ENCODE measurements around the gene NME4. TPM values are rescaled to one million over a fixed set of nuclear protein-coding genes. Genes with fewer than 3 reads are reported as not detected.
"Not testable (repeated sequence)": the region's sequence is repeated elsewhere in the genome, so short reads cannot be mapped to it uniquely, and the experiment has no call there.

NME4 gene
- total RNA-seq, 1 experiment from 2014 or later: 507 TPM

- Histone ChIP-seq H3K4me3 (ENCODE audit: insufficient read depth, low read depth, low read length) (no peak overlapping the region), H3K27me3 (ENCODE audit: control insufficient read depth, insufficient read depth, low read length) (no peaks in the 10 kb centered on the region), H3K36me3 (replicated peaks; ENCODE audit: control insufficient read depth, insufficient read depth, low read length) (0 out of 2 replicates have a peak, but pooled peaks cover 2% of the 10 kb centered on the region)
- peak; percentile 43 for DNase-seq
Observed at GRCh38 chr16:411576-412265, 14.7 kb downstream of the NME4 start.

GRCh38 chr16:414395-415169 is 17.6 kb downstream of the NME4 start:
- Histone ChIP-seq H3K4me3 (ENCODE audit: insufficient read depth, low read depth, low read length) (no peak overlapping the region), H3K27me3 (ENCODE audit: control insufficient read depth, insufficient read depth, low read length) (no peaks in the 10 kb centered on the region), H3K36me3 (replicated peaks; ENCODE audit: control insufficient read depth, insufficient read depth, low read length) (0 out of 2 replicates have a peak, but pooled peaks cover 2% of the 10 kb centered on the region)
- DNase-seq: peak; percentile 49

- not testable (repeated sequence) for H3K4me3 ChIP-seq (ENCODE audit: insufficient read depth, low read depth, low read length); DNase-seq; H3K36me3 ChIP-seq (replicated peaks; ENCODE audit: control insufficient read depth, insufficient read depth, low read length); H3K27me3 ChIP-seq (ENCODE audit: control insufficient read depth, insufficient read depth, low read length)
Observed at GRCh38 chr16:415170-415498, 18.1 kb downstream of the NME4 start.

GRCh38 chr16:422179-422578 is 25.2 kb downstream of the NME4 start:
- not testable (repeated sequence) for H3K36me3 ChIP-seq (replicated peaks; ENCODE audit: control insufficient read depth, insufficient read depth, low read length); DNase-seq; H3K4me3 ChIP-seq (ENCODE audit: insufficient read depth, low read depth, low read length)
- H3K27me3 ChIP-seq (ENCODE audit: control insufficient read depth, insufficient read depth, low read length): peaks cover 28% of the 10 kb centered on the region

- Histone ChIP-seq H3K36me3 (replicated peaks; ENCODE audit: control insufficient read depth, insufficient read depth, low read length) (no peaks in the 10 kb centered on the region), H3K27me3 (ENCODE audit: control insufficient read depth, insufficient read depth, low read length) (peaks cover 28% of the 10 kb centered on the region), H3K4me3 (ENCODE audit: insufficient read depth, low read depth, low read length) (no peak overlapping the region)
- DNase-seq: peak; percentile 38
Observed at GRCh38 chr16:424033-424622, 27.1 kb downstream of the NME4 start.

- DNase-seq: no peak
- peak overlapping the region; percentile 68 for H3K4me3 ChIP-seq (ENCODE audit: insufficient read depth, low read depth, low read length)
- peaks cover 28% of the 10 kb centered on the region for H3K27me3 ChIP-seq (ENCODE audit: control insufficient read depth, insufficient read depth, low read length)
- H3K36me3 ChIP-seq (replicated peaks; ENCODE audit: control insufficient read depth, insufficient read depth, low read length): no peaks in the 10 kb centered on the region
Observed at GRCh38 chr16:424623-425081, 27.7 kb downstream of the NME4 start.

GRCh38 chr16:425082-425718 is 28.2 kb downstream of the NME4 start, which contains the start of gene RAB11FIP3:
TSS of gene RAB11FIP3 (plus strand) at chr16:425649. CDS start at chr16:426007, 358 bp downstream.
- DNase-seq: peak; percentile 98
- no peaks in the 10 kb centered on the region for H3K36me3 ChIP-seq (replicated peaks; ENCODE audit: control insufficient read depth, insufficient read depth, low read length)
- peaks cover 28% of the 10 kb centered on the region for H3K27me3 ChIP-seq (ENCODE audit: control insufficient read depth, insufficient read depth, low read length)
- H3K4me3 ChIP-seq (ENCODE audit: insufficient read depth, low read depth, low read length): peak within 1 kb of the TSS; percentile 68

GRCh38 chr16:425740-426114 is 28.7 kb downstream of the NME4 start:
- Histone ChIP-seq H3K36me3 (replicated peaks; ENCODE audit: control insufficient read depth, insufficient read depth, low read length) (no peaks in the 10 kb centered on the region), H3K4me3 (ENCODE audit: insufficient read depth, low read depth, low read length) (peak overlapping the region; percentile 68), H3K27me3 (ENCODE audit: control insufficient read depth, insufficient read depth, low read length) (peaks cover 28% of the 10 kb centered on the region)
- DNase-seq: no peak

GRCh38 chr16:426115-426905 is 29.3 kb downstream of the NME4 start:
- H3K36me3 ChIP-seq (replicated peaks; ENCODE audit: control insufficient read depth, insufficient read depth, low read length): no peaks in the 10 kb centered on the region
- peak overlapping the region; percentile 68 for H3K4me3 ChIP-seq (ENCODE audit: insufficient read depth, low read depth, low read length)
- peaks cover 28% of the 10 kb centered on the region for H3K27me3 ChIP-seq (ENCODE audit: control insufficient read depth, insufficient read depth, low read length)
- peak; percentile 86 for DNase-seq

GRCh38 chr16:426906-427249 is 29.9 kb downstream of the NME4 start:
- H3K36me3 ChIP-seq (replicated peaks; ENCODE audit: control insufficient read depth, insufficient read depth, low read length): no peaks in the 10 kb centered on the region
- H3K27me3 ChIP-seq (ENCODE audit: control insufficient read depth, insufficient read depth, low read length): peaks cover 28% of the 10 kb centered on the region
- no peak for DNase-seq

GRCh38 chr16:427250-427649 is 30.3 kb downstream of the NME4 start:
- Histone ChIP-seq H3K36me3 (replicated peaks; ENCODE audit: control insufficient read depth, insufficient read depth, low read length) (no peaks in the 10 kb centered on the region), H3K27me3 (ENCODE audit: control insufficient read depth, insufficient read depth, low read length) (peaks cover 28% of the 10 kb centered on the region), H3K4me3 (ENCODE audit: insufficient read depth, low read depth, low read length) (0 out of 2 replicates have a peak overlapping the region, but pooled peaks have one; percentile 9)
- DNase-seq: peak; percentile 34

More at GRCh38 chr16:426906-427249, 29.9 kb downstream of the NME4 start:
- peak overlapping the region; percentile 68 for H3K4me3 ChIP-seq (ENCODE audit: insufficient read depth, low read depth, low read length)

- Histone ChIP-seq H3K4me3 (ENCODE audit: insufficient read depth, low read depth, low read length) (no peak overlapping the region), H3K27me3 (ENCODE audit: control insufficient read depth, insufficient read depth, low read length) (peaks cover 8% of the 10 kb centered on the region), H3K36me3 (replicated peaks; ENCODE audit: control insufficient read depth, insufficient read depth, low read length) (no peaks in the 10 kb centered on the region)
- no peak for DNase-seq
Observed at GRCh38 chr16:430904-431303, 33.9 kb downstream of the NME4 start.

GRCh38 chr16:440627-441026 is 43.6 kb downstream of the NME4 start:
- H3K36me3 ChIP-seq (replicated peaks; ENCODE audit: control insufficient read depth, insufficient read depth, low read length): no peaks in the 10 kb centered on the region; the same call in 1 of the 2 replicates
- no peak for DNase-seq
- no peak overlapping the region for H3K4me3 ChIP-seq (ENCODE audit: insufficient read depth, low read depth, low read length)
- H3K27me3 ChIP-seq (ENCODE audit: control insufficient read depth, insufficient read depth, low read length): no peaks in the 10 kb centered on the region

GRCh38 chr16:441447-441846 is 44.4 kb downstream of the NME4 start:
- Histone ChIP-seq H3K36me3 (replicated peaks; ENCODE audit: control insufficient read depth, insufficient read depth, low read length) (no peaks in the 10 kb centered on the region; the same call in 1 of the 2 replicates), H3K4me3 (ENCODE audit: insufficient read depth, low read depth, low read length) (no peak overlapping the region), H3K27me3 (ENCODE audit: control insufficient read depth, insufficient read depth, low read length) (no peaks in the 10 kb centered on the region)
- DNase-seq: no peak
